NCI-H82 (cell line): ENCODE data around the gene RAVER2.
"Not testable (repeated sequence)": the region's sequence is repeated elsewhere in the genome, so short reads cannot be mapped to it uniquely, and the experiment has no call there.

Source experiments
- DNase-seq: peaks from one replicate; lab custom pipeline; 2025; lab: John Stamatoyannopoulos, UW

RAVER2 gene

DNA sequence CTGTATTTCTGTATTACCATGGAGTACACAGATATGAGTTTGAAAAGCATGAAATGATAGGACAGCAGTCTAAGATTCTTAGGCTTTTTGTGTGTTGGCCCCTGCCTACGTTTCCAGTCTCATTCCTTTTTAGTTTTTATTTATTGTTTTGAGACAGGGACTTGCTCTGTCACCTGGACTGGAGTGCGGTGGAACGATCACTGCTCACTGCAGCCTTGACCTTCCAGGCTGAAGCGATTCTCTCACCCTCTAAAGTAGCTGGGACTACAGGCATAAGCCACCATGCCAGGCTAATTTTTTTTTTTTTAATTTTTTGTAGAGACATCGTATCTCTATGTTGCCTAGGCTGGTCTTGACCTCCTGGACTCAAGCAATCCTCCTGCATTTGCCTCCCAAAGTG is 3.8 kb downstream of the RAVER2 start:
- no peak for DNase-seq

DNA sequence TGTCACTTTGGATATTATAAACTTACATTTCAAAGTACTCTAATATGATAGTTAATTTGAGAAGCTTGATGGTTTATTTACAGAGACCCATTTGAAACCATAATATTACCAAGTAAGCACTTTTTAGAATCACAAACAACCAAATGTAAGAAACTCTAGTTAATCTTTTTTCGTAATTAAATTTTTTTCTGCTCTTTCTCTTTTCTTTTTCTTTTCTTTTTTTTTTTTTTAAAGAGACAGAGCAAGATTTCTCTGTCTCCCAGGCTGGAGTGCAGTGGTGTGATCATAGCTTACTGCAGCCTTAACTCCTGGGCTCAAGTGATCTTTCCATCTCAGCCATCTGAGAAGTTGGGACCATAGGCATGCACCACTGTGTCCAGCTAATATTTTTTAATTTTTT is 5.2 kb downstream of the RAVER2 start:
- no peak for DNase-seq

- DNase-seq, result no peak
These were observed 6.0 kb downstream of the RAVER2 start for GRCh38 chr1:64750875-64751274.

GRCh38 chr1:64754173-64754572 is 9.3 kb downstream of the RAVER2 start:
- DNase-seq, result no peak

DNA sequence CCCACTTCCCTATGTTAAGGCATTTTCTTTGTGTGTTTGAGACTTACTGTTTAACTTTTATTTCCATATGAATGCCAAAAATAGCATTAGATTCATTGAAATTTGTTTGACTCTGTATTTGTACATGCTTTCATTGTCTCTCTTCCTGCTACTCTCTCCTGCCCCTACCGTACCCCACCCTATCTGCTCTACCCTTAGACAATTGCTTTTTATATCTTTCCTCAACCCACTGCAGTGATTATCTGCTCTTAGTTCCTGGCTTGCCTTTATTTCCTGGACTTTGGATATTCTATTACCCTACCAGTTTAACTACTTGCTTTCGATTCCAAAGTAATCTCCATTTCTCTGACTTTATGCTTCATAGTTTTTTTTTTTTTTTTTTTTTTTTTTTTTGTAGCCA is 10.5 kb downstream of the RAVER2 start:
- DNase-seq, result no peak

GRCh38 chr1:64756770-64757169 is 11.9 kb downstream of the RAVER2 start:
- no peak for DNase-seq

DNA sequence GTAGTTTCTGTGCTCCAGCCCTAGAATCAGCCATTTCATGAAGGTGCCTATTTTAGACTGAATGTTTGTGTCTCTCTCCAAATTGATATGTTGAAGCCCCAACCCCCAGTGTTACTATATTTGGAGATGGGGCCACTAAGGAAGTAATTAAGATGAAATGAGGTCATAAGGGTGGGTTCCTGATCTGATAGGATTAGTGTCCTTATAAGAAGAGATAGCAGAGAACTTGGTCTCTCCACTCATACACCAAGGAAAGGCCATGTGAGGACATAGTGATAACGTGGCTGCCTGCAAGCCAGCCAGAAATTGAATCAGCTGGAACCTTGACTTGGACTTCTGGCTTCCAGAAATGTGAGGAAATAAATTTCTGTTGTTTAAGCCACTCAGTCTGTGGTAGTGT is 12.3 kb downstream of the RAVER2 start:
- no peak for DNase-seq

- no peak for DNase-seq
These were observed 13.4 kb downstream of the RAVER2 start for GRCh38 chr1:64758233-64758632.

- DNase-seq, result no peak
These were observed 15.1 kb downstream of the RAVER2 start for GRCh38 chr1:64759968-64760367.

DNA sequence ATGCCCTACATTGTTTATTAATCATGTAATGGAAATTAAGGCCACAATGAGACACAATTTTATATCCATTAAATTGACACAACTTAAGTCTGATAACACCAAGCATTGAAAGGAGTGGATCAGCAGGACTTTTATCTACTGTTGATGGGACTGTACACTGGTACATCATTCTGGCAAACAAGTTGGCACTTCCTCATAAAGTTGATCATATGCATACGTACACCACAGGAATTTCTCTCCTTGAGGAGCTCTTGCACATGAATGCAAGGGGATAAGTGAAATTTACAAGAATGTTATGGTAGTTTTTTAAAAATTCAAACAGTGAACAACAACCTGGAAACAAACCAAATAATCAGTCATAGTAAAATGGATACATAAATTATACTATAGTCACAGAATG is 20.1 kb downstream of the RAVER2 start:
- no peak for DNase-seq

GRCh38 chr1:64765826-64766225 is 21.0 kb downstream of the RAVER2 start:
- no peak for DNase-seq

- no peak for DNase-seq
These were observed 21.6 kb downstream of the RAVER2 start for GRCh38 chr1:64766429-64766828.

DNA sequence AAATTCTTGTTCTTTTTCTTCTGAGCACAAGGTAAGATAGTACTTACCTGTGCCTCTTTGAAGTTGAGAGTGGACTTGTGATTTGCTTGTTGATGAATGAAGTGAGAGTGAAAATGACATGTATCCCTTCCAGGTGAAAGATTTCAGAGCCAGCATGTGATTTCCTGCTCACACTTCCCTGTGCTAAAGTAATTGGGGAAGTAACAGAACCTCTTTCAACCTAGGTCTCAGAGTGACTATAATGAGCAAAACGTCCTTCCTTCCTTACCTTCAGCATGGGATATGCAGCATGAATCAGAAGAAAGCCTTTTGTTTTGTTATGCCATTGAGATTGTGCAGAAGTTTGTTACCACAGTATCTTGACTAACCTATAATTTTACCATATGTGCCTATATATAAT is 24.6 kb downstream of the RAVER2 start:
- no peak for DNase-seq

GRCh38 chr1:64769971-64770370 is 25.1 kb downstream of the RAVER2 start:
- no peak for DNase-seq

DNA sequence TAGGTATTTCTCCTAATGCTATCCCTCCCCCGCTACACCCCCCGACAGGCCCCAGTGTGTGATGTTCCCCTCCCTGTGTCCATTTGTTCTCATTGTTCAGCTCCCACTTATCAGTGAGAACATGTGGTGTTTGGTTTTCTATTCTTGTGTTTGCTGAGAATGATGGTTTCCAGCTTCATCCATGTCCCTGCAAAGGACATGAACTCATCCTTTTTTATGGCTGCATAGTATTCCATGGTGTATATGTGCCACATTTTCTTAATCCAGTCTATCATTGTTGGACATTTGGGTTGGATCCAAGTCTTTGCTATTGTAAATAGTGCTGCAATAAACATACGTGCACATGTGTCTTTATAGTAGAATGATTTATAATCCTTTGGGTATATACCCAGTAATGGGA is 28.4 kb downstream of the RAVER2 start:
- not testable (repeated sequence) for DNase-seq

DNA sequence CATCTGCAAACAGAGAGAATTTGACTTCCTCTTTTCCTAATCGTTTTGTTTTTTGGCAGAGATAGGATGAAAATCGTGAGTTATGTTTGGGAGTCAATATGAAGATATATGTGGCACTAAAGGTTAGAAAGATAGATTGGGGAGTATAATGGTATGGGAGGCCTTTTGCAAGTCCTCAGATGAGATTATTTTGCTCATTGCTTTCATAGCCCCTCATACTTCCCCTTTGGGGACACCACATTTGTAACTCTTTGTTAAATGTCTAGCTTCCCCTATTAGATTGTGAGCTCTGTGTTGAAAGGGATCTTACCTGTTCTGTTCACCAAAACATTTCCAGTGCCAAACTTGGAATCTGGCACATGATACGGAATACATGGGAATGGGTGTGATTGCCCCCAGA is 30.2 kb downstream of the RAVER2 start:
- DNase-seq, result no peak

- DNase-seq, result not testable (repeated sequence)
These were observed 37.2 kb downstream of the RAVER2 start for GRCh38 chr1:64782044-64782443.

- not testable (repeated sequence) for DNase-seq
These were observed 38.0 kb downstream of the RAVER2 start for GRCh38 chr1:64782848-64783247.

DNA sequence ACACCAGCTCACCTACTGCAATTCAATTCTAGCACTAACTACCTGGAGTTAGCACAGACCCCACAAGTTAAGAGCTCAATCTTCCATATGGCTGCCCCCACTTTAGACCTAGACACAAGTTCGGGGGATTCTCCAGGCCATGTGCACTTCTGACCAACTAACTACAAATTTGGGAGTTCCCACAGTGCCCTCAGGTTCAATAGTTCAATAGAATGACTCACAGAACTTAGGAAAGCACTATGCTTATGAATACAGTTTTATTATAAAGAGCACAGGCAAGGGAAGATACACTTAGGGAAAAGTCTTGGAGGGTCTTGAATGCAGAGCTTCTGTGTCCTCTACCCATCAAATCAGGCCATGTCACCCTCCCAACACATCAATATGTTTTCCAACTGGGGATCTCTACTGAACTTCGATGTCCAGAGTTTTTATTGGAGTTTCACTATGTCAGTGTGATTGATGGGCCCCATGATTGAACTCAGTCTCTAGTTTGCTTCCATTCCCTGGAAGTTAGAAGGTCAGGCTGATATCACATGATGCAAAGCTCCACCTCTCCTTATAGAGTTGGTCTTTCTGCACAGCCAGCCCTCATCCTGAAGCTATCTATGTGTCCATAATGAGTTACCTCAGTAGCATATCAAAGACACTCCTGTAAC is 46.1 kb downstream of the RAVER2 start:
- no peak for DNase-seq

GRCh38 chr1:64798872-64799271 is 54.0 kb downstream of the RAVER2 start:
- no peak for DNase-seq

GRCh38 chr1:64801851-64802523 is 57.1 kb downstream of the RAVER2 start:
- no peak for DNase-seq

DNA sequence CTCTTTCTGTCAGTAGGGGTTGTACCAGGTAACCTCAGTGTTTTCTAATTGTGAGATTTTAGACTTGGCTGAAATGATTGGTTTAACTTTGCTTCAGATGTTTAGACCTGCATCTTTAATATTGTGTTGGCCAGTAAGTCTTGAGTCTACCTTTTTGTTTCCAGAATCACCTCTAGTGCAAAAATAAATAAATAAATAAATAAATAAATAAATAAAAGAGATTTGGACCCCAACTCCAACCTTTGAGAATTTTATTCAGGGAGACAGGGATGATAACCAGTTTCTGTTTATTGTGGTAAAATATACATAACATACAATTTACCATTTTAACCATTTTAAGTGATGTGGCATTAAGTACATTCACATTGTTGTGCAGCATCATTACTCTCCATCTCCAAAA is 64.4 kb downstream of the RAVER2 start:
- DNase-seq, result no peak

DNA sequence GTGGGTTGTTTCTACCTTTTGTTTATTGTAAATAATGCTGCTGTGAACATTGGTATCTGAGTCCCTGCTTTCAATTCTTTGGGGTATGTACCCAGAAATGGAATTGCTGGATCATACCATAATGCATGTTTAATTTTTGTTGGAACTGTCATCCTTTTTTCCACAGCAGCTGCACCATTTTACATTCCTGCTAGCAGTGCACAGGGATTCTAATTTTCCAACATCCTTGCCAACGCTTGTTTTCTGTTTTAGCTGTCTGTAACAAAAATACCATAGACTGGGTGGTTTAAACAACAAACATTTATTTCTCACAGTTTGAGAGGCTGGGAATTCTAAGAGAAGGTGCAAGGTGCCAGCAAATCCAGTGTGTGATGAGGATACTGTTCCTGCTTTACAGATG is 65.1 kb downstream of the RAVER2 start:
- DNase-seq, result no peak

- no peak for DNase-seq
These were observed 66.3 kb downstream of the RAVER2 start for GRCh38 chr1:64811131-64811530.
